SK-MEL-5 (cell line): ENCODE data around the gene MXRA5. TPM values are rescaled to one million over a fixed set of nuclear protein-coding genes. Genes with fewer than 3 reads are reported as not detected.
"Not testable (repeated sequence)": the region's sequence is repeated elsewhere in the genome, so short reads cannot be mapped to it uniquely, and the experiment has no call there.

Experiments
- DNase-seq: peaks from one replicate; pipeline ENCODE4 v3.0.0-alpha.2; 2016; ENCODE audit warnings: low read depth, low spot score
- in situ Hi-C: cut with HindIII; loops from 2 replicates; pipeline ENCODE4 v1.10.0; 2016; ENCODE audit warnings: low sequenced_read_pairs, high pct_unique_total_duplicates, low pct_unique_long_range_greater_than_20kb
- total RNA-seq: library from RNA; depleted of rRNA; stranded (reverse); fragments of >200 nt; shearing (Covaris generic); gene quantifications from 2 replicates; pipeline ENCODE4 v1.2.3, GENCODE V29; 2014

MXRA5 gene
- total RNA-seq, 1 experiment from 2014 or later: not detected

DNA sequence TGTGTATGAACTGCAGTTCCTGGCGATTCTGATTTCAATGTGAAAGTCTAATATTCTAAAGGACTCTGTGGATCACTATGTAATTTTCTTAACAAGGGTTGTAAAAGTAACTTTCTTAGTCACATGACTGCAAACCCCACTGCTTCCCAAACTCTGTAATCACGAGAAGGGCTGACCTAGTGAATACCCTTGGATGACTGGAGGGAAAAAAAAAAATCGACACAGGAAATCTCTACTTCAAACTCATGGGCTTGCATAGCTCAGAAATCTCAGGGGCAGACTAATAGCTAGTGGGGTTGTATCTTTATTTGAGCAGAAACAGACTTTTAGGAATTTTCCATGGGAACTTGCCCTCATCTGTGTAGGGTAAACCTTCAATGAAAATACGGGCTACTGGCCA is 4.8 kb upstream of the MXRA5 start:
- in situ Hi-C loops: no loop called here
- no peak for DNase-seq

- in situ Hi-C loops: no loop called here
- no peak for DNase-seq
These were observed 1.7 kb upstream of the MXRA5 start for GRCh38 chrX:3348191-3348590.

DNA sequence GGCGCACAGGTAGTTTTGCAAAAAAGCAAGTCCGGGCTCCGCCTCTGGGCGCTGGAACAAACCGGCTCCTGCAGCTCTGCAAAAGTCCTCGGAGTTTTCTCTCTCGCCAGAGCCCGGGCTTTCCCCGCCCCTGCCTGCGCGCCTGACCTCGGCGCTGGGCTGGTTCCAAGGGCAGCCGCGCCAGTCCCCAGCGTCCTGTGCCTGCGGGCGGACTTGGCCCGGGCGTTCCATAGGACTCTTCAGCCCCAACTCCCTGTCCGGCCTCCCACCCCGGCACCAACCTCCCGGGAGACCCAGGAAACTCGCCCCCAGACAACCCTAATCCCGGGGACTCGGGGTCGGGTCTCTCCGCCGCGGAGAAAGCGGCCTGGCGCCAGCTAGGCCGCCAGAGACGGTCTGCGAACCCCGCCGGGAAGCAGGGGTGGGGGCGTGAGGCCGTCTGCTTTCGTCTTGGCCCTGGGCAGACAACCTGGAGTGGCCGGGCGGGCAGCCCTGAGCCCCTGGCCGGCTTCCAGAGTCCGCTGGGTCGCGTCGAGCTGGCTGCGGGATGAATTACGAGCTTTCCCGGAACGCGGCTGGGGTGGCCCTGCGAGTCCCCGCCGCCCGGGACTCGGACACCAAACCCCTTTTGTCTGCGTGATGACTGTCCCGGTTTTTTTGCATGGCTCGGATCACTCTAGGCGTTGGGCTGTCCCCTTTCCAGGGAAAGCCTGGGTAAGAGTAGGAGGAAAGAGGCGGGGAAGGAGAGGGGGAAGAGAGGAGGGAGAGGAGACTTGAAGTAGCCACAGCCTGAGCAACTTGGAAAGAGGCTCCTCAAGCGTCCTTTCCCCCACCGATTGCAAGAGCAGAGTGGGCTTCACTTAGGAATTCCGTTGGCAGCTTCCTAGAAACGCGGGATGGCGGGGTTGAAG is 916 bp downstream of the MXRA5 start:
- no peak for DNase-seq
- in situ Hi-C loops: no loop called here

DNA sequence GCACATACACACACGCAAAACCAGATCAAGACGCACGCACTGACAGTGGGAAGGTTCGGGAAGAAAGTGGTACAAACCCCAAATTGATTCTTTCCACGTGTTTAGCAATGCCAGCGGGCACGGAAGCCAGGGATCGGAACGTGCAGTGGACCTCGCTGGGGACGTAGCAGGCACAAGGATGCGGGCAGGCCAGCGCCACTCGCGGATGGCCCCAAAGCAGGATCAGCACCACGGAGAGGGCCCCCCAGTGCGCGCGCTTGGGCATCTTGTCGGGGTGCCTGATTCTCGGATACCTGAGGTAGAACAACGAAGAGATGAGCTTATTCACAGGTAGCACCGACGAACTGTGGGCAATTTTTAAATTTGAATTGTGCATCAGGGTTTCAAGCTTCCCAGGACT is 2.9 kb downstream of the MXRA5 start:
- in situ Hi-C loops, DNase-seq: not testable (repeated sequence)

- in situ Hi-C loops: no loop called here
- no peak for DNase-seq
These were observed 6.4 kb downstream of the MXRA5 start for GRCh38 chrX:3340016-3340415.

DNA sequence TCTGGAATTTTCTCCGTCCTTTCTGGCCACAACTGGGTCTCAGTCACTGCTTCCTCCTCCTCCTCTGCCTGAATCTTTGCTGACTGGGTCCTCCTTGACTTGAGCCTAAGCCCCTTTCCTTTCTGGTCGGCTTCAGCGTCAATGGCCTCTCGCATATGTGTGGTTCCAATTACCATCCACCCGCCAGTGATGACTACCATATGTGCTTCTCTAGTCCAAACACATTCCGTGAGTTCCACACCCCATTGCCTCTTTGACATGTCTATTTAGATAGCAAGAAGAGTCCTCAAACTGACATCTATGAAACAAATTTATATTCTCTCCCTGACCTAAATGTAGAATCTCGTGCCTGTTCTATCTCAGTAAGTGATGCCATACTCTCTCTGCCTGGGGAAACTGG is 19.8 kb downstream of the MXRA5 start:
- in situ Hi-C loops: no loop called here
- DNase-seq: no peak

DNA sequence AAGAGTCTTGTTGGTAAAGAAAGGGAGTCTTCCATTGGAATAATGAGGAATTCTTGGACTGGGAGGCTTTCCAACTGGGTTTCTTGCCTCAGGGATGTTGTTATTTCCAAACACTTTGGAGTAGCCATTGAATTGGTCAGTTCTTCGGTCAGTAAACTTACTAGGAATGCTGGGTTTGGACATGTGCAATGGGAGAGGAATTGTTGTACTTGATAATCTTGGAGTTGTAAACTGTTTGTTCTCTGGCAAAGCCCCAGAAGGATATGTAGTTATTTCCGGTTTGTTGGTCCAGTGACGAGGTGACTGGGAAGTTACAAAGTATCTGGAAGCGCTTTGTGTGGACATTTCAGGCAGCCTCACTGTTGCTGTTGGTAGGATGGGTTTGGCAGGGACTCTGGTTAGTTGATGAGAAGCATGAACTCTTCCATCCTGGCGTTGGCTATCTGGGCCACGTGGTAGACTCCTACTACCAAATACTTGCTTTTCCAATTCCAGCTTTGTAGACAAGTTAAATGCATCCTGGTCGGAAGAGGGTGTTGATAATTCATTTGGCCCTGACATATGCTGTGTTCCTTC is 25.9 kb downstream of the MXRA5 start:
- in situ Hi-C loops: no loop called here
- no peak for DNase-seq

GRCh38 chrX:3317191-3317718 is 29.2 kb downstream of the MXRA5 start:
- in situ Hi-C loops: no loop called here

GRCh38 chrX:3312109-3312508 is 34.3 kb downstream of the MXRA5 start:
- in situ Hi-C loops: no loop called here
- DNase-seq: no peak

More at GRCh38 chrX:3317191-3317718, 29.2 kb downstream of the MXRA5 start:
- no peak for DNase-seq

DNA sequence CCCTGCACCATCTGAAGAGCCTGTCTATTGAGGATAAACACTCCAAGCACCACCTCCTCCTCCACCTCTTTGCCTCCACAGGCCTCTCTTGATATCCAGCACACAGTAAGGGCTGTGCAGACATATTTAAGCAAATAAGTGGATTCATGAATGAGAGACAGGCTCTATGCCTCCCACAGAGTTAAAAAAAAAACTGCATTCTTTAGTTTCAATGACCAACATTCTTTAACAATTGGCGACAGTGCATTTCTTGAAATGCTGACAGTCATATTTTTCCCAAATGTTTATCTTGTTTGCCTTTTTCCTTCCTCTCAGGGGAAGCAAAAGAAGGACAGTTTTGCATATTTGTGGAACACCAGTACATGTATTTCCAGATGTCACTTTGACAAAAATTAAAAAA is 38.6 kb downstream of the MXRA5 start:
- DNase-seq: no peak
- in situ Hi-C loops: no loop called here

DNA sequence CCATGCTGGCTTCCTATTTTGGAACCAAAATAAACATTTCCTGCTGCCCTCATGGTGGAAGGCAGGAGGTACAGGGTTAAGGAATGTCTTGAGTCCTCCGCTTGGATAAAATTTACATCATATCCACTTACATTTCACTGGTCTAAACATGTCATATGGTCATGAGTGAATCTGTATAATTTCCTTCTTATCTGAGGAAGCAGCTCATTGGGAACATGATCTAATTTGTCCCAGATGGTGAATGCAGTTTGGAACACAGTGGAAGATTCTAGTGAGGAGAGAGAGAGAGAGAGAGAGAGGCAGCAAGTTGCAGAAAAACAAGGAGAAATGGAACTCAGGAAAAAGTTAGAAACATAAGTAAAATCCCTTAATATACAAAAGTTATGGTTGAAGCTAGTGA is 46.8 kb downstream of the MXRA5 start:
- no peak for DNase-seq
- in situ Hi-C loops: no loop called here

- DNase-seq: peak; percentile 43
- in situ Hi-C loops: no loop called here
These were observed 50.7 kb downstream of the MXRA5 start for GRCh38 chrX:3295731-3296130.

DNA sequence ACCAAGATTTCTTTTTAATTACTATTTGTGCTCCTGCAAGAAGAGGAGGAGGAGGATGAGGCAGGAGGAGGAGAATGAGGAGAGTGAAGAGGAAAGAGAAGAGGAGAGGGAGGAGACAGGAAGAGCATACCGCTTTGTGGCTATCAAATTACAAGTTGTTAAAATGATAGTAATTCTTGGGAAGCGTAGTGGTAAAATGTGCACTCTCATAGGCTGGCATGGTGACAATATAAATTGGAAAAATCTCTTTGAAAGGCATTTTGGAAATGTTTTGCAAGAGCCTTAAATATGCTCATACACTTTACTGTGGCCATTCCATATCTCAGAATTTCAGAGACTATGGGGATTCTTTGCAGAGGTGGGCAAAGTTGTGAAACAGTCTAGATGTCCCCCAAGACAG is 53.2 kb downstream of the MXRA5 start:
- DNase-seq: no peak
- in situ Hi-C loops: no loop called here

- in situ Hi-C loops: no loop called here
- DNase-seq: no peak
These were observed 55.9 kb downstream of the MXRA5 start for GRCh38 chrX:3290561-3290960.

DNA sequence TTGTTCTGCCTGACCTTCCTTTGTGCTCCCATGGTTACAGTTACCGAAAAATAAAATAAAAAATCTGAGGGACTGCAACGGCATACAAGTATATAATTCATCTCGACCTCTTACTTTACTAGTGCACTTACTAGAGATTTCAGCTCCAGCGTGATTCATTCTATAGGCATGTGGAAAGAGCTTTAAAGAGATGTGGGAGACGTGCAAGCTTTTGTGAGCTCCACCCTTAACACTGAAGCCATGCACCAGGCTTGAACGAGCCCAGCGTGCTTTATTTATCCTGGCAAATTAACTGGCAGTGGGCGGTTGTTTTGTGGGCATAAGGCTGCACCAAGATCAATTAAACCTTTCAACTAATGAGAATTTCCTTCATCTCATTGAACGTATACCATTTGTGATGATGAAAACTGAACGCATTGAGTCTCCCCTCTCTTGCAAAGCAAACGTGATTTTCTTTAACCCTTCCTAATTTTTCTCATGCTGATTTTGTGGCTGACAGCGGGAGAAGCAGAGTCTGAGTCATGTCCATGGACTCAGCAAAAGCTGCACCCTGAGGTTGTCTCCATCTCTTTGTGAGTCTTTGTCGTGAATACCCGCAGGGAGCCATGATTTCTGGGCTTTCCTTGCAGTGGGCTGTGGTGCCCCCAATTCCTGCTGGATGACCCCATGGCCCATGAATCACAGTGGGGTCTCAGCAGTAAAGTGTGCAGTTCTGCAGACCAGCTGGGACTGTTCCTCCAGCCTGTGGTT is 60.1 kb downstream of the MXRA5 start:
- DNase-seq: no peak
- in situ Hi-C loops: no loop called here

DNA sequence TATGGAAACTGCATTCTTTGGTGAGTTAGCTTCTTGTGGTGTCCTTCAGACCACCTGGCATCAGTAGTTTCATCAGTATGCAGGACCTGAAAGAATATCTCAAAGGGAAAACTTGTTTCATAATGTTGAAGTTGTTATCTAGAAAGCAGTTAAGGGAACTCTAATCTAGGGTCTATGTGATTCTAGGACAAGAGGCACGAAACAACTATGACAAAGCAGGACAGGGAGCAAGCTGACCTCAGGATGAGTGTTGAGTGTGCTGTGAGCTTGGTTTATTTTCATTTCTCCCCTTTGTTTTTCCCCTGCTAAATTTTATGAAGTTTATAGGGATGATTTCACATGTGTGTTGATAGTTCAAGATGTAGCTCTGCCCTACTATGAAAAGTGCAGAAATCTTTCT is 65.7 kb downstream of the MXRA5 start:
- in situ Hi-C loops: no loop called here
- DNase-seq: no peak

- in situ Hi-C loops, DNase-seq: not testable (repeated sequence)
These were observed 72.8 kb downstream of the MXRA5 start for GRCh38 chrX:3273668-3274067.

- no peak for DNase-seq
- in situ Hi-C loops: no loop called here
These were observed 74.6 kb downstream of the MXRA5 start for GRCh38 chrX:3271834-3272186.
